Measurements from ENCODE around the gene STRADA. TPM values are rescaled to one million over a fixed set of nuclear protein-coding genes. Genes with fewer than 3 reads are reported as not detected.

The STRADA gene
- total RNA-seq, 1 donor from 2014 or later, result 19.7 TPM

DNA sequence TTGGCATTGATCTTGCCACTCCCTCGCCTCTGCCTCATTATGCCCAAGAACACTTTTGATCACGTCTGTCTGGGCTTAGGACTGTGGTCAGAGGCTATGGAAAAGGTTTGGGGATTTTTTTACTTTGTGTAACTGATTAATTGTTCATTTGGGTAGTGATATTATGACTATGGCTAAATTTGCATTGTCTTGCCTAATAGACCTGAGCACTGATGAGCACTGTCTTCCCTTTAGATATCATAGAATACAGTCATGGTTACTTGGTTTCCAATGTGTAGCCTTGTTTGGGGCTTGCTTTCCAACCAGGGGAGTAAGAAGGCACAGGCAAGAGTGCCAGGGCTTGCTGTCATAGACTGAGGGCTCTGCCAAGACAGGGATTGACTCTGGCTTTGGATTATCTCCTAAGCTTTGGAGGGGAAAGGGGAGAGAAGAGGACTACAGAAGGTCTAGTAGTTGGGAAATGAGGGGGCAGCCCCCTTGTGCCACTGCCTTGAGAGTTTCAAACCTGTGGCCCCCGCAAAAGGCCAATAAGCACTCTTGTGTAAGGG is 55.4 kb downstream of the STRADA start:
- no peak for DNase-seq (ENCODE audit: low read depth, low spot score)

DNA sequence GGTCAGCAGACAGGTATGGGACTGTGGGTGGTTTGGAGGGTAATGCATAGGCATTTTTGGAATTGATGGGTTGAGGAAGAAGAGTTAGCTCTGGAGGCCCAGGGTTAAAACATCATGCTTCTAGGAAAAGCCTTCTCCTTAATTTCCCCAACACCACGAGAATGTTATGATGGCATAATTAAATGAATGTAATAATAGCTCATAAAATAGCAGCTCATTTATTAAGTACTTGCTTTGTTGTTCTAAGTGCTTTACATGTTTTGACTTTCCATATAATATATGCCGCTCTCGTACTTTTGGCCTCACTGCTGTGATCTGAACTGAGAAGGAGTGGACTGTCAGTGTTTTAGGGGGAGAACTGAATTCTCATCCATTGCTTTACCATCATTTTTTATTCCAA is 56.0 kb downstream of the STRADA start:
- no peak for DNase-seq (ENCODE audit: low read depth, low spot score)

DNA sequence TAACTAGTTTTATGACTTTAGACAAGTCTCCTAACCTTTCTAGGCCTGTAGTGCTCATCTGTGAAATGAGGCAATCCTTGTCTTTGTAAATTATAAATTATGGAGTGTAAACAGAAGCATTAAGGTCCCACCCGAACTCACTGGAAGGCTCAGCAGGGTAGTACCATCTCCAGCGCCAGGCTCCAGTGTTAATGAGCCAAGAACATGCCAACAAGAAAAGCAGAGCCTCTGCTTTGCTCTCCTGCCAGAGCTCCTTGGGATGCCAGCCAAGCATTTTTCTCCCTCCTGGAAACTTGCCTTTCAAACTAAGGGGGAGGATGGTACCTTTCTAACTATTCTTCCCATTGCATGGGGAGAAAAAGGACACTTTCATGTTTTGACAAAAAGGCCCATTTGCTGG is 56.6 kb downstream of the STRADA start:
- no peak for DNase-seq (ENCODE audit: low read depth, low spot score)

DNA sequence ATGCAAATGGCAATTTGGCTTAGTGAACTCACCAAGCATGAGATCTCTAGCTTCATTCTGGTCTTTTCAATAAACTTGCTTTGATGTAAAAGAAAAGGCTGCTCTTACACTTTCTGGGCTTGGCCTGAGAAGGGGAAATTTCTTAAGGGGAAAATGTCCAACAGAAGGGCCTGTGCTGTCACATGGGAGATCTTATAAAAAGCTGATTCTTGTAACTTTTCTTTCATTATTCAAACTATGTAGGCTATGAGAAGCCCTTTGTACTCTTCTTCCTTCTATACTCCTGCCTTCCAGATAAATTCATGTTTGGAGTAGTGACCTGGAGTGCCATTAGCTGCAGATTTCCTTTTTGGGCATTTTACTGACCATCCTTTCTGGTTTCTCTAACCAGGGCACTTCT is 58.6 kb downstream of the STRADA start:
- DNase-seq (ENCODE audit: low read depth, low spot score), result no peak

- DNase-seq (ENCODE audit: low read depth, low spot score), result no peak
These were observed 59.2 kb downstream of the STRADA start for GRCh38 chr17:63682441-63682840.

GRCh38 chr17:63681530-63681929 is 60.1 kb downstream of the STRADA start:
- no peak for DNase-seq (ENCODE audit: low read depth, low spot score)

DNA sequence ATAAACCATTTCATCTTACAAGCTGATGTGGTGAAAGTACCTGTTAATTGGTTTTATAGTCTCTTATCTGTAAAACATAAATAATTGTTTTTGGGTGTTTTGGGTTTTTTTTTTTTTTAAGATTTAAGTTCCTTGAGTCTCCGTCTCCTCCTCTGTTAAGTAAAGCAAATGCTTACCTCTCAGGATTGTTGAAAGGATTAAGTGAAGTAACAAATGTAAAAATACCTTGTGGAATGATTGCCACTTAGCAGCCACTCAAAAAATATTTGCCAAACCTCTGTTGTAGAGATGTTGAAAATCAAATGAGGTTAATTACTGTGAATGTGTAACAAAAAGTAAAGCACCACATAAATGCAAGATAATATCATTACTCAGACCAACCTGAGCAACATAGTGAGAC is 60.9 kb downstream of the STRADA start:
- DNase-seq (ENCODE audit: low read depth, low spot score), result no peak

DNA sequence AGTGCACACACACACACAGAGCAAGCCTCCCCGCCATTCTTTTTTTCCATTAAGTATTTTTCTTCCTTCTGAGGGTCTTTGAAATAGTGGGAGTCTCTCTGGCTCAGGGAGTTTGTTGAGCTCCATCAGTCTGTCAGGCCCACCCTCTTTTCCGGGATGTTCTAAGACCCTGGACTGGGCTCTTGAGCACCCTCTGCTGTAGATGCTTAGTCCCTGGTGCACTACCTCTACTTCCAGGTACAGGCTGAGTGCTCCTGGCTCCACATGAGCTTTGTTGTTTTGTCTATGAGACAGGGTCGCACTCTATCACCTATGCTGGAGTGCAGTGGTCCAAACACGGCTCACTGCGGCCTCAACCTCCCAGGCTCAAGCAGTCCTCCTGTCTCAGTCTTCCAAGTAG is 62.4 kb downstream of the STRADA start:
- DNase-seq (ENCODE audit: low read depth, low spot score), result no peak

DNA sequence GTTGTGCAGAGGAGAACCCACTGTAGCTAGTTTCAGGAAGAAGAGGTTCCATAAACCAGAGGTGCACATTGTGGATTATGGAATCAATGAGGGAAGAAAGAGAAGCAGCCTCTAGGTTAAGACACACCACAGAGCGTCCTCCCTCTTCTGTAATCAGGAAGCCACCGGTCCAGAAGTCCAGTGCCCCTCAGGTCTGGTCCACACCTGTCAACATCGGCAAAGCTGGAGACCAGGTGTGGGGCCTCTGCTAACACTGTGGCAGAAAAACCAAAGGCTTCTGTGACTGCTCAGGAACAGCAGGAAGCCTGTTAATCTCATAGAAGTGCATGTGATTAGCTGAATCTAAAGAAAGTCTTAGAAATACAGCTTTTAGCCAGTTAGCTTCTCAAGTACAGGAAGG is 65.0 kb downstream of the STRADA start:
- DNase-seq (ENCODE audit: low read depth, low spot score), result no peak

DNA sequence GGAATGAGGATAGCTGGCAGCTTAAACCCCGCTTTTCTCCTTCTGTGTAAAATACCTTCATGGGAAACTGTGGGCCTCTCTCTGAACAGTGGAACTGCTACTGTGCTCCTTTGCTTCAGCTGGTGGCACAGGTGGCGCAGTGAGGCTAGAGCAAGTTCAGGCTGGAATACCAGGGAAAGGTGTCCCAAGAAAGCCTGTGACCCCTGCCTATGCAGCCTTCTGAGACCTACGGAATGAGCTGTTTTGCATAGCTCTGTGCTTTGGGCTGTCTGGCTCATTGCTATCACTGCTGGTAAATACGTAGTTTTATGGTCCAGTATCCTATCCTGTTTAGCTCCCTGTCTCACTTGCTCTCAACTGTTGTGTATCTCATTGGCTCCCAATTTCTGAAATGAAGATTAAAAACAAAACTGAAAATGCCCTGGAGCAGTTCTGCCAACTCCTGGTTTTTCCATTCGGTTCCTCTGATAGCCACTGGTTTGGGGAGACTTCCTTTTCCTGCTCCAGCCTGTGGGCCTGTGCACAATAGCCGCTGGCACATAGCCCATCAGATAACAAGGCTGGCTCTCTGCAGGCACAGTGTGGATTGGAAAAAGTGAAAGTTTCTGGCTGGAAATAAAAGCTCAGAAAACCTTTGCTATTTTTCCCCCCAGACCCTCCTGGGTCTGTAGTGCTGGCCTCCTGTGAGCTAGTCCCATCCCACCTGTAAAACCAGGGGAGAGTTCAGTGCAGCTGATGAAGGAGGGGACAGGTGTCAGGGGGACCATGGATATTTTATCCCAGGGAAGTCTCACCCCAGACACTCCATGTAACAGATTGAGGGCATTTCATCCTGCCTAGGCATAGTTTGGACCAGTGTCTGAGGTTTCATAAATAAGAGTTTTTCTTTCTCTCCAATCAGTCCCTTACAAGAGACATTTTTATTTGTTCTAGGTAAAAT is 65.7 kb downstream of the STRADA start:
- DNase-seq (ENCODE audit: low read depth, low spot score), result peak; percentile 95

GRCh38 chr17:63675231-63675606 is 66.4 kb downstream of the STRADA start:
- no peak for DNase-seq (ENCODE audit: low read depth, low spot score)

DNA sequence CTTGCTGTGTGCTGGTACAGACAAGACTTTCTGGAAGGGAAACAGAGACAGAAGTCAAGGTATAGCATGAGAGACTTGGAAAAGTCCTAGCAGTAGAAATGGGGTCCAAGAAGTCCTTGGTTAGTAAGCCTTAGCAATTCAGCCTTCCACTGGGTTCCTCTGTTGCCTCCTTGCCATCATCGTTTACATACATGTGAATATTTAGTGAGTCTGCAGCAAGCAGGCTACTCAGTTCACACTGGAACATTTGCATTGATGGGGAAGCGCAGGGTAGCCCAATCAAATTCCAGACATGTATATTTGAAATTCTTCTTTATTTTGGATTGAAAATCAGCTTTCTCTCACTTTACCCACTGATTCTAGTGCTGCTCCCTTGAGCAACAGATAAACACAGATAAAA is 68.7 kb downstream of the STRADA start:
- DNase-seq (ENCODE audit: low read depth, low spot score), result no peak

GRCh38 chr17:63665527-63666214 is 75.9 kb downstream of the STRADA start:
- peak; percentile 57 for DNase-seq (ENCODE audit: low read depth, low spot score)

DNA sequence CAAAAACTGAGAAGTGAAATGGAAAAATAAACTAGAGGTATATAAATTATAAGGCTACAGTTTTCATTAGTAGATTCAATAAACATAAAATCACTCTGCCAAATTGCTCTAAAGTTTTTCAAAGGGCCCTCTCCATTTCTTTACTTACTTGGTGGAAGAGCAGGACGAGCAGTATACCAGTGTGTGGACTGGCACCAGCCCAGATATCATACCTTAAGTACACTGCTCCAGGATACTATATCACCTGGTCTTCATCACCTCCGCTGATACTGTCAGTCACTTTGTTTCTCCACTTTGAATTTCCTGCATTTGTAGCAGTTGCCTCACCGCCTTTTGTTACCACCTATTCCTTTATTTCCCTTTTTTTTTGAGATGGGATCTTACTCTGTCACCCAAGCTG is 81.7 kb downstream of the STRADA start:
- DNase-seq (ENCODE audit: low read depth, low spot score), result no peak

DNA sequence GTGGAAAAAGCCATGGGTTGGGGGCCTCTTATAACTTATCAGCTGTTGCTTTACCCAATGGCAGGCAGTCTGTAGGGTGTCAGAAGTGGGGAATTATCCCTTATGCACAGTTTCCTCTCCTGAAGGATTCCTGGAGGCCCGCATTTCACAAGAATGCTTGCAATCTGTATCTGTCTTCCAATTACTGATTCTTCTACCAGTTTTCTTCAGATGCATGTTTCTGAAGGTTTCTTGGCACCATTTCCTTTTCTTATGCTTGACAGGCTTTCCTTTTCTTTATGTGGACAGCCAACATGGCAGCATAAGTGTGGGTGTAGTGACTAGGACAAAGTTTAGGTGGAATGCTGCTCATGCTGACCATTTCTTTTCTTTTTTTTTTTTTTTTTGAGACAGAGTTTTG is 83.2 kb downstream of the STRADA start:
- DNase-seq (ENCODE audit: low read depth, low spot score), result no peak

DNA sequence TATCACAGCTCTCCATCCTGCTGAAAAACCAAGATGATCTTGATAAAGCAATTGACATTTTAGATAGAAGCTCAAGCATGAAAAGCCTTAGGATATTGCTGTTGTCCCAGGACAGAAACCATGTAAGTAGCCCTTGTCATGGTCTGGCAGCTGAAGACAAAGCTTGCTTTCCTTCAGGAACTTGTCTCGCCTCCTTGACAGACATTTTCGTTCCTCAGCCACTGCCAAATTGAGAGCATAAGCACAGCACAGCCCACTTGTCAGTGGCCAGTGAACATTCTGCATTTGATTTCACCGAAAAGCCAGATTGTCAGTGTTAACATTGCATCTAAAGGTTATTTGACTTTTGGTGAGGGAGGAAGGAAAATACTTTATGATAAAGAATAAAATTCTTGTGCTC is 83.8 kb downstream of the STRADA start:
- DNase-seq (ENCODE audit: low read depth, low spot score), result no peak

DNA sequence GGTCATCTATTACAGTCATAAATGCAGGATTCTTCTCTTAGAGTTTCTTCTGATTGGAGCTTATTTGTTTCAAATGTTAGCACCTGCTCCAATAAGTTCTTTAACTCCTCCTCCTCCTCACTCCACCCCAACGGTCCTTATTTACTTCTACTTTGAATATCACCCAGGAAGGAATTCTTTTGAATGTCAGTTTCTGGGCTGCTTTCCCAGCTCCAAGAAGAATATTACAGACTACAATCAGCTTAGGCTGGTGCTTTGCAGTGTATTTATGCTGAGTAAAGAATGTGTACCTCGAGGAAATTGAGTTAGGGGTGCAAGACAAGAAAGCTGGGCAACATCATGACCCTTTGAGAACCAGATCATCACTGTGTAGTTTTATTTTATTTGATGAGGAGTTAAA is 88.5 kb downstream of the STRADA start:
- DNase-seq (ENCODE audit: low read depth, low spot score), result no peak

Other genes with a start within 250 kb of the STRADA start
- not detected in 2 replicates for gene KCNH6, start 218.4 kb downstream of the STRADA start, total RNA-seq
- gene DCAF7, start 191.3 kb downstream of the STRADA start, total RNA-seq, result 24.0 and 31.3 TPM in 2 replicates
- 24.3 and 27.2 TPM in 2 replicates for gene TACO1, start 140.9 kb downstream of the STRADA start, total RNA-seq
- gene MAP3K3, start 119.4 kb downstream of the STRADA start, total RNA-seq, result 104 and 125 TPM in 2 replicates
- 14.5 and 24.9 TPM in 2 replicates for gene LIMD2, start 41.7 kb downstream of the STRADA start, total RNA-seq
- 92.4 and 113 TPM in 2 replicates for gene CCDC47, start 31.8 kb upstream of the STRADA start, total RNA-seq
- 67.0 and 83.1 TPM in 2 replicates for gene DDX42, start 32.4 kb upstream of the STRADA start, total RNA-seq
- 134 and 137 TPM in 2 replicates for gene PSMC5, start 85.6 kb upstream of the STRADA start, total RNA-seq
- gene FTSJ3, start 85.9 kb upstream of the STRADA start, total RNA-seq, result 64.3 and 102 TPM in 2 replicates
- gene SMARCD2, start 100.9 kb upstream of the STRADA start, total RNA-seq, result 71.5 and 107 TPM in 2 replicates
- not detected in 2 replicates for gene CSH2, start 131.9 kb upstream of the STRADA start, total RNA-seq
- not detected in 2 replicates for gene GH2, start 140.1 kb upstream of the STRADA start, total RNA-seq
- not detected in 2 replicates for gene CSH1, start 154.8 kb upstream of the STRADA start, total RNA-seq
- gene CSHL1, start 169.5 kb upstream of the STRADA start, total RNA-seq, result not detected in 2 replicates
- not detected in 2 replicates for gene GH1, start 177.0 kb upstream of the STRADA start, total RNA-seq
- gene CD79B, start 190.5 kb upstream of the STRADA start, total RNA-seq, result 1.5 and 1.7 TPM in 2 replicates
- 0.07 TPM in 1 of 2 replicates, not detected in the other for gene SCN4A, start 231.1 kb upstream of the STRADA start, total RNA-seq